IPS-18c (cell line): ENCODE measurements around the gene PPP1R13B.
"Not testable (repeated sequence)": the region's sequence is repeated elsewhere in the genome, so short reads cannot be mapped to it uniquely, and the experiment has no call there.

ENCODE experiments used
- H3K4me3 ChIP-seq: 2 replicates; pipeline ENCODE4 v1.7.0; 2013; ENCODE audit warnings: low read depth, mild to moderate bottlenecking, low read length, moderate library complexity; ENCODE audit not compliant: insufficient read depth
- H3K9me3 ChIP-seq: one replicate; pipeline ENCODE4 v1.6.1; 2013; ENCODE audit warnings: mild to moderate bottlenecking, low read length, moderate library complexity; ENCODE audit not compliant: control insufficient read depth, insufficient read depth

PPP1R13B gene

GRCh38 chr14:103847451-103848174 is at the start of gene PPP1R13B:
Gene PPP1R13B, minus strand, starts transcription at chr14:103847575. Its CDS starts 268 bp downstream, at chr14:103847307.
- peak within 1 kb of the TSS; percentile 68 for H3K4me3 ChIP-seq
- H3K9me3 ChIP-seq = no peaks in the 10 kb centered on the region

- no peak overlapping the region for H3K4me3 ChIP-seq
- peaks cover 4% of the 10 kb centered on the region for H3K9me3 ChIP-seq
Observed at GRCh38 chr14:103896578-103896977, 49.2 kb upstream of the PPP1R13B start.

GRCh38 chr14:103894723-103895059 is 47.3 kb upstream of the PPP1R13B start:
- Histone ChIP-seq H3K9me3 (peaks cover 4% of the 10 kb centered on the region), H3K4me3 (no peak overlapping the region)

- Histone ChIP-seq H3K4me3 (no peak overlapping the region), H3K9me3 (peaks cover 4% of the 10 kb centered on the region)
Observed at GRCh38 chr14:103894034-103894722, 46.8 kb upstream of the PPP1R13B start.

- Histone ChIP-seq H3K9me3 (peaks cover 4% of the 10 kb centered on the region), H3K4me3 (no peak overlapping the region)
Observed at GRCh38 chr14:103892247-103892646, 44.9 kb upstream of the PPP1R13B start.

- H3K9me3 ChIP-seq = peaks cover 4% of the 10 kb centered on the region
Observed at GRCh38 chr14:103891667-103892215, 44.4 kb upstream of the PPP1R13B start.

GRCh38 chr14:103890821-103891666 is 43.7 kb upstream of the PPP1R13B start:
- Histone ChIP-seq H3K4me3 (no peak overlapping the region), H3K9me3 (peaks cover 1% of the 10 kb centered on the region)

More at GRCh38 chr14:103891667-103892215, 44.4 kb upstream of the PPP1R13B start:
- H3K4me3 ChIP-seq = no peak overlapping the region

GRCh38 chr14:103890052-103890371 is 42.6 kb upstream of the PPP1R13B start:
- Histone ChIP-seq H3K4me3 (no peak overlapping the region), H3K9me3 (no peaks in the 10 kb centered on the region)

GRCh38 chr14:103889313-103890051 is 42.1 kb upstream of the PPP1R13B start:
- H3K9me3 ChIP-seq = no peaks in the 10 kb centered on the region
- no peak overlapping the region for H3K4me3 ChIP-seq

GRCh38 chr14:103889002-103889312 is 41.6 kb upstream of the PPP1R13B start:
- not testable (repeated sequence) for H3K4me3 ChIP-seq, H3K9me3 ChIP-seq

GRCh38 chr14:103887557-103888115 is 40.3 kb upstream of the PPP1R13B start:
- H3K4me3 ChIP-seq = no peak overlapping the region
- H3K9me3 ChIP-seq = no peaks in the 10 kb centered on the region

GRCh38 chr14:103887170-103887501 is 39.8 kb upstream of the PPP1R13B start:
- no peak overlapping the region for H3K4me3 ChIP-seq
- no peaks in the 10 kb centered on the region for H3K9me3 ChIP-seq

GRCh38 chr14:103886304-103887169 is 39.2 kb upstream of the PPP1R13B start:
- no peak overlapping the region for H3K4me3 ChIP-seq

GRCh38 chr14:103885509-103885932 is 38.1 kb upstream of the PPP1R13B start:
- Histone ChIP-seq H3K9me3 (no peaks in the 10 kb centered on the region), H3K4me3 (no peak overlapping the region)

More at GRCh38 chr14:103886304-103887169, 39.2 kb upstream of the PPP1R13B start:
- no peaks in the 10 kb centered on the region for H3K9me3 ChIP-seq

- Histone ChIP-seq H3K4me3 (no peak overlapping the region), H3K9me3 (no peaks in the 10 kb centered on the region)
Observed at GRCh38 chr14:103884854-103885253, 37.5 kb upstream of the PPP1R13B start.

GRCh38 chr14:103883263-103883523 is 35.8 kb upstream of the PPP1R13B start:
- no peak overlapping the region for H3K4me3 ChIP-seq
- H3K9me3 ChIP-seq = no peaks in the 10 kb centered on the region
